ENCODE data around the gene CFDP1.

Gene CFDP1

GRCh38 chr16:75262104-75262799 is 171.1 kb downstream of the CFDP1 start:
- DNase-seq, result no peak

GRCh38 chr16:75261590-75262078 is 171.7 kb downstream of the CFDP1 start:
- no peak for DNase-seq

DNA sequence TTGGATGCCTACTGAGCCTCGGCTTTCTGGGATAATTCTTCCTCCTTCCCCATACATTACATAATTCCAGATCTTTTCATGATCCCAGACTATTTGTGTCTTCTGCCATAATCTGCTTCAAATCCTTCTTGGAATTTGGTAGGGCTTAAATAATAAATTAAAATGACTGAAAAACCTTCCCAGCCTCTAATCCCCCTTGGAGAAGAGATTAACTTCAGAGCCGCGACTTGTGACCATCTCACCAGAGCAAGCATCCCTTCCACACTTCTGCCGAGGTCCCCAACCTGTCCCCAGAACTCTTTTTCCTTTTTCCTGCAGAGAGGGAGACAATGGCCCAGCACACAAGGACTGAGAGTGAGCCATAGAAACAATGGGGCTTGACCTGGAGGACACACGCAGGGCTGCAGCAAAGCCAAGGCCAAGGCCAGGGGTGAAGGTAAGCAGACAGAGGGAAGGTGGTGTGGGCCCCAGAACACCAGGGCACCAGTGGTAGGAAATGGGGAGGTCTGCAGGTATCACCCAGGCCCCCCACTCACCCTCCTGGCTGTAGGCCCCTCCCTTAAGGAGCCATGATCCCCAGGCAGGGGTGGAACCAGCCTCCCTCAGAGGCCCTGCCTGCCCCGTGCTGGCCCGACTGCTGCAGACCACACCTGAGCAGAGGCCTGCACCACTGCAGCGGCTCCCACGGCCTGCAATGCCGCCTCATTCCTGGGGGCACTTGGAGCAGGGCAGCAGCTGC is 172.3 kb downstream of the CFDP1 start:
- no peak for DNase-seq

DNA sequence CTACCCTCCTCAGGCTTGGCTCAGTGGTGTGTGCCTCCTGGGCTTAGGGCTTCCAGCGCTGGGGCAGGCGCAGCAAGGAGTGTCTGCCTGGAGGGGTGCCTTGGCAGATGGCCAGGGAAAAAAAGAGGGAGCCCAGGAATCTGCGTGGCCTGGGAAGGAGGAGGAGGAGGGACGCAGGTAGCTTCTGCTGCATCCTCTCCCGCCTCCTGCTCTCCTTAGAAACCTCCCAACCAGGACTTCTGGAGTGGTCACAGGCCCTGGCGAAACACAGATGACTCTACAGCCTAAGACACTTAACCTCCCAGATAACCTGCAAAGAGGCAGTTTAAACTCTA is 174.5 kb downstream of the CFDP1 start:
- no peak for DNase-seq

- no peak for DNase-seq
Observed at GRCh38 chr16:75257886-75258806, 175.2 kb downstream of the CFDP1 start.

- DNase-seq, result no peak
Observed at GRCh38 chr16:75256696-75257343, 176.5 kb downstream of the CFDP1 start.

- no peak for DNase-seq
Observed at GRCh38 chr16:75256059-75256571, 177.2 kb downstream of the CFDP1 start.

- no peak for DNase-seq
Observed at GRCh38 chr16:75254359-75254837, 178.9 kb downstream of the CFDP1 start.

GRCh38 chr16:75252946-75253911 is 180.1 kb downstream of the CFDP1 start:
- DNase-seq, result no peak

DNA sequence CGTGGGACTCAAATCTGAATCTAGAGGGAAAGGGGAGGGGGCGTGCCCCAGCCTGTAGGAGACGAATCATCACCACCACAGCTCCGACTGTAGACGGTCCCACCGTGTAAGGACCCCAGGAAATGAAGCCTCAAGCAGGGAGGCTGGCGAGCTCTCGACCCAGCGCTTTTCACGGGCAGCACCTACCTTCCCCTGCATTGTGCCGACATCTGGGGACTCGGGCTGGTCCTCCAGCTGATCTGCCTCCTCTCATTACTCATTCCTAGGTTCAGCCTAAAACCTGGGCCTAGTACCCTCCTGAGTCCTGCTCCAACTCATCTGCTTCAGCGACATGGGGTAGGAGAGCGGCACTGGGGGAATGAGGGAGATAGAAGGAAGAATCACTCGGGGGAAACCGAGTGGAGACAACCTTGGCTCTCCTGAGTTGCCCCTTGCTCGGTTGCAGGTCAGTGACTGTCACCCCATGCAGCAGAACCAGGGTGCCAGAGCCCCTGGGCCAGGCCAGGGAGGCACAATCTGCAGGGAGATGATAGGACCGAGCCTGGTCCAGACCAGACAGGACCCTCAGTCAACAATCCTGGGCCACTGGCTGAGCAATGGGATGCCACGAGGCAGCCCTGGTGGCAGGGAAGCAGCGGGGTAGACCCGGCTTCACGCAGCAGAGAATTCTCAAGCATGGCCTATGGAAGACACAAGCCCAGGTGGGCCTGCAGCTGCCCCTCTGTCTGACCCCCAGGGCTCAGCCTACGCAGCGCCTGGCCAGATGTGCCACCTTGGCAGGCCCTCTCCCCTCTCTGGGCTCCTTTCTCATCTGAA is 181.0 kb downstream of the CFDP1 start:
- DNase-seq, result no peak

DNA sequence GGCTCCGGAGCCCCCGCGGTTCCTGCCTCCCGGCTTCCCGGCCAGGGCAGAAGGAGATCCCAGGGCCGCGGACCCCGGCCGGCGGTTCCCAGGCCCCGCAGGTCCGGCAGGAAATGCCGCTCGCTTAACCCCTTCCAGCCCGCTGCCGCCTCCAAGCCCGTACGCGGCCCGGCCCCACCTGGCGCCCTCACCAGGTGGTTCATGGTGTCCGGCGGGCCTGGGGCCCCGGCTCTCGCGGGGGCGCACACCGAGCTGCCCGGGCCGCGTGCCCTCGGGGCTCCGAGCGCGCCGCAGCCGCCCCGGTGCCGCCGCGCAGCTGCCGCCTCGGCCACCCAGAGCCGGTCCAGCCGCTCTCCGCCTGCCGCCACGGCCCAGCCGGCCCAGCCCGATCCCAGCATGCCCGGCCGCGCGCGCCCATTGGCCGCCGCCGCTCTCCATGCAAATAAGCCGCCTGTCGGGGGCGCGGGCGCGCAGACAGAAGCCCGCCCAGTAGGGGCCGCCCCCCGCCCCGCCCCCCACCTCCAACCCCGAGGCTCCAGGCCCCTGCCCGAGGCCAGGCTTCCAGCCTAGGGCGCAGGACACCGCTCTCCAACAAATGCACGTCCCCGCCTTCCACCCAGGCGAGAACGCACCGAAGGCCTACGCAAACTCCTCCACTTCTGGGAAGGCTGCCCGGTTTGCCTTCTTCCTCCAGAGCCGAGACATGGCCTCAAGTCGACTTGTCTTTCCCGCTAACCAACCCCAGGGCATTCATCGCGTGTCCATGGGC is 181.8 kb downstream of the CFDP1 start, which contains the start of gene BCAR1:
BCAR1 (minus strand) TSS at position 345 of the 769 bp plus-strand sequence; CDS start at position 203, 142 bp downstream.
- DNase-seq, result no peak

- DNase-seq, result no peak
Observed at GRCh38 chr16:75250809-75251279, 182.5 kb downstream of the CFDP1 start.

GRCh38 chr16:75250089-75250808 is 183.1 kb downstream of the CFDP1 start:
- DNase-seq, result no peak

- DNase-seq, result no peak
Observed at GRCh38 chr16:75249441-75249840, 183.9 kb downstream of the CFDP1 start.

DNA sequence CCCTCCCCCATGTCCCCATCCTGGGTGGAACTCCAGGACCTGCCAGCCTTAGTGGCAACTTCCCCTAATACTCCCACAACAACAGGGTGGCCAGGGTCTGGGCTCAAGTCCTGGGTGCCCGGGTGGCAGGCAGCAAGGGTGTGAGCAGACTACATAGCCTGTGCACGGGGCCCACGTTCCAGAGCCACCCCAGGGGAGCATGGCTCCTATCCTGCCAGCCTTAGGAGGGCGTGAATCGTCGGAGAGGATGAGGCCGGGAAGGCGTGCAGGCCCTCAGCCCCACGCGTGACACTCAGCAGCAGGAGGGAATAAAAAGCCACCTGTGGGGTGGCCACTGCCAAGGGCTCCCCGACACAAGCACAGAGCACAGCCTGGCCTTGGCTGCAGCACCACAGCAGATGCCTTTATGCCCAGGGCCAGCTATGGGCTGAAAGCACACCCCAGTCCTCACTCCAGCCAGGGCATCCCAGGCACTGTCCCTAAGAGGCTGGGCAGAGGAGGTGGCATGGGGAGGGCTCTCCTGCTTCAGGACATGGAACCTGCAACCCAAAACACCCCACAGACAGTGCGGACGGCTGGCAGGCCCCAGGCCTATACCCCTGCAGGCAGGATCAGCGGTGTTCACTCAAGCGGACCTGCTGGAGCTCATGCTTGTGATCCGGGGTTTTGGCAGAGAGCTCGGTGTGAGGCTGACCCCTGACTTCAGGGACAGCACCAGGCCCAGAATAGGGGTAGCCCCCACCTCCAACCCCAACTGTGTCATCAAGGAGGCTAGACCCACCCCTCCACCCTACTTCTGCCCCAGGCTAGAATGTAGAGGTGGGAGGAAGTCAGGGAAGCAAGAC is 184.5 kb downstream of the CFDP1 start:
- DNase-seq, result no peak

DNA sequence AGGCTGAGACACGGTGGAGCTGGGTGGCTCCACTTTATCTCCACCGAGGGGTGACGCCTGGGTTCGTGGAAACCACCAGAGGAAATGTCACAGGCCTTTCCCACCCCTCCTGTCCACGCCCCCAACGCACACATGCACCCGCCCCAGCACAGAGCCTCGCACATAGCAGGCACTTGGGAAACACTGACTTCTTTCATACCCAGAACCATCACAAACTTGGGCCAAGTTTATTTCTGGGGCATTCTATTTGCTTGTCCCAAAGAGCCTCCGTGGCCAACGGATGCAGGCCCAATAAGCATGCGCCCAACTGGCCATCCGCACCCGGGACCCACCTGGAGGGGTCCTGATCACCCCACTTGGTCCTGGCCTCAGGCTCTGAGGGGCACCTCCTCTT is 185.2 kb downstream of the CFDP1 start:
- DNase-seq, result no peak

GRCh38 chr16:75247249-75247648 is 186.1 kb downstream of the CFDP1 start:
- no peak for DNase-seq

Data from activated effector memory CD4-positive, alpha-beta T cell treated with Interleukin-2 at 50 U/mL for 16 hours (primary cell).